Epithelial cell of proximal tubule (primary cell): Measurements from ENCODE around the gene PRKN. TPM values are rescaled to one million over a fixed set of nuclear protein-coding genes. Genes with fewer than 3 reads are reported as not detected.

Experiments used
- DNase-seq: peaks from one replicate; pipeline ENCODE4 v3.0.0-alpha.2; 2011; ENCODE audit warnings: low read depth
- H3K4me3 ChIP-seq: 2 replicates; pipeline ENCODE4 v1.5.1; 2011; ENCODE audit warnings: low read depth, mild to moderate bottlenecking, low read length
- CTCF ChIP-seq: conservative IDR thresholded peaks from 2 replicates; pipeline ENCODE4 v1.5.1; 2012; ENCODE audit warnings: low read depth, mild to moderate bottlenecking, low read length
- total RNA-seq: library from RNA; depleted of rRNA; stranded (reverse); fragments of >200 nt; gene quantifications from 2 replicates; pipeline ENCODE4 v1.2.3, GENCODE V29; 2015

PRKN gene
- total RNA-seq, 1 donor from 2014 or later = 0.58 TPM

DNA sequence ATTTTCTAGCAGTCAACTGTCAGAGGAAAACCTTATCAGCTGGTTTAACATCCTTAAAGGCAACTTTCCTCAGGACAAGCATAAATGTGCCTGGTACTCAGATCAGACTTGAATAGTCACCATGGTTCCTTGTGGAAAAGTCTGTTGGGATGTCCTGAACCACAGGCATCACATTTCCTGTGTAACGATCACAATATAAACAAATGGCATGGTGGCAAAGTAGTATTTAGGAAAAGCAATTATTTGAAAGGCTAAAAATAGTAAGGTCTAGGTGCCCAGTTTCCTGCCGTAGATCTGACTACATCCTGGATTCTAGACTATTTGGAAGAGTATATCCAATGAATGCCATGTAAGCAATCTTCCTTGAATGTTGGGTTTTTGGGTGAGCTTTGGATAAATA lies 1181.8 kb downstream of the PRKN start:
- H3K4me3 ChIP-seq = no peak overlapping the region
- TF ChIP-seq CTCF = no peak
- DNase-seq = no peak

GRCh38 chr6:161544801-161545480 lies 1182.6 kb downstream of the PRKN start:
- H3K4me3 ChIP-seq = no peak overlapping the region
- no peak for TF ChIP-seq CTCF
- DNase-seq = no peak

DNA sequence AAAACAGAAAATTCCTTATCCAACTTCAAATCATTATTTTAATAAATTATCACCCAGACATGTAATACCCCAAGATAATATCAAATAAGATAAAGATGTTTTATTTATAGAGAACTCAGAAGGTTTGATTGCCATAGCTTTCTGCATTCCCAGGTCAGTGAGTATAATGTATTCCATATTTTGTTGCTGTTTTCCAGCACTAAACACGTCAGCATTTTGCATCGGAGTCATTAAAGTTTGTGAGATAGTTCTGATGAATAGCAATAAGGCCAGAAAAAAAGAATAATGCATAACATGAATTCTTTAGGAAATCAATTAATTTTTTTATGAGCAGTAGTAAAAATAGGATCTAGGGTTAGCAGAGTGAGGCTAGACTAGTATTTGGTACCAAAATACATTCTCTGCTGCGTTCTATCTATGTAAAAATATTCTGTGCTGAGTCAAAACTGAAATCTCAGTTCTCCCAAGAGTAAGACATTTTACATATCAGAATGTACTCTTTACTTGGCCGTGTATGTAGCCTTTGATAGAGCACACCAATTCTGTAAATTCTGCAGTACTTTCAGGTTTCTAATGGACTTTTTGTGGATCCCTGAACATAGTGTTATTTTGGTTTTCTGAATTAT lies 1183.8 kb downstream of the PRKN start:
- DNase-seq = no peak
- no peak overlapping the region for H3K4me3 ChIP-seq
- TF ChIP-seq CTCF = no peak

DNA sequence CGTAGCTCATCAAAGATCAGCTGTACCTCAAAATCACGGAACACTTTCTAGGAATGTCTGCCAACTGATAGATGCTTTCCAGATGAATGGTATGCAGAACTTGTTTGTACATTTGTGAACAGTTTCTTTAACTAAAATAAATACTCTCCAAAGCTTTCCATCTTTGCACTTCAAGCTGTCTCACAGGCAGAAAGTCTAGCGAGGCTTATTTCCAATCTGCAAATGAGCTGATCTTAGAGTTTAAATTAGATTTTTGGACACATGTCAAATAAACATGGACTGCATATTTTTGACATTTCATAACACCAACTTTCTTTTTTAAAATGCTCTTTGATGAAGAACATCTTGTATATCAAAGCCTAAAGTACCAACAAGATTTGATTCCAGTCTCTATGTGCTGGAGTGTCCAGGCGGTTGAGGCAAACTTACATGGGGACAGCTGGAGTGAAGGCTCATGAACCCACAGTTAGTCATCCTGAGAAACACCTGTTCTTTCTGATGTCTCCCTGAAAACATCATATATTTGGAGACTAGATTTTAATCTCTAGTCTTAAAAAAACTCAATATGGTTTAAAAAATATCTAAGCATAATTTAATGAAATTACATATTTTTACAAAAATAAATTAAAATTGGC lies 1185.1 kb downstream of the PRKN start:
- DNase-seq = no peak
- TF ChIP-seq CTCF = no peak
- H3K4me3 ChIP-seq = no peak overlapping the region

GRCh38 chr6:161540532-161540931 lies 1187.0 kb downstream of the PRKN start:
- TF ChIP-seq CTCF = no peak
- no peak for DNase-seq
- no peak overlapping the region for H3K4me3 ChIP-seq

- no peak for DNase-seq
- no peak overlapping the region for H3K4me3 ChIP-seq
- no peak for TF ChIP-seq CTCF
Observed at GRCh38 chr6:161536224-161536630, 1191.3 kb downstream of the PRKN start.
